SH-SY5Y (cell line): ENCODE measurements around the gene WDR47.

Source experiments
- GATA2 ChIP-seq: IDR thresholded peaks from 2 replicates; pipeline ENCODE4 v1.6.1; 2011; ENCODE audit warnings: mild to moderate bottlenecking, low read depth, low read length
- GATA3 ChIP-seq: IDR thresholded peaks from 2 replicates; pipeline ENCODE4 v1.6.1; 2011; ENCODE audit warnings: low read depth, mild to moderate bottlenecking, low read length, moderate library complexity

WDR47 gene

GRCh38 chr1:109069294-109069693 lies 27.4 kb upstream of the WDR47 start:
- TF ChIP-seq GATA2 (no peak), GATA3 (no peak)

DNA sequence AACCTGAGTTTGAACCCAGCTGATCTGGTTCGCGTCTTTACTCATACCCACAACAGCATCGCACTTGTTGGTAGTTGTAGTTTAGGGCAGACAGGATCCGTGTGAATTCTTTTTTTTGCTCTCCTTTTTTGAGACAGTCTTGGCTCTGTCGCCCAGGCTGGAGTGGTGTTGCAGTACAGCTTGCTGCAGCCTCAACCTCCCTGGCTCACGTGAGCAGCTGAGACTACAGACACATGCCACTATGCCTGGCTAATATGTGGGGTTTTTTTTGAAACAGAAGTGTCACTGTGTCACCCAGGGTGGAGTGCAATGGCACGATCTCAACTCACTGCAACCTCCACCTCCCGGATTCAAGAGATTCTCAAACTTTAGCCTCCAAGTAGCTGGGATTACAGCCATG lies 26.0 kb upstream of the WDR47 start:
- TF ChIP-seq GATA3, result no peak
- TF ChIP-seq GATA2, result no peak

DNA sequence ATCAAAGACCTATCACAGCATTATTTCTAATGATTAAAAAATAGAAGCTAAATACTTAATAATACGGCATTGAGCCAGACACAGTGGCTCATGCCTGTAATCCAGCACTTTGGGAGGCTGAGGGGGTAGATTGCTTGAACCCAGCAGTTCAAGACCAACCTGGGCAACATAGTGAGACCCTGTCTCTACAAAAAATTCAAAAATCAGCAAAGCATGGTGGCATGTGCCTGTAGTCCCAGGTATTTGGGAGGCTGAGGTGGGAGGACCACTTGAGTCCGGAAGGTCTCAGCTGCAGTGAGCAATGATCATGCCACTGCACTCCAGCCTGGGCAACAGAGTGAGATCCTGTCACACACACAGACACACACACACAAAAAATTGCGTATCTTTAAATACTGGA lies 23.2 kb upstream of the WDR47 start:
- TF ChIP-seq GATA2 (no peak), GATA3 (no peak)

- no peak for TF ChIP-seq GATA3
- TF ChIP-seq GATA2, result no peak
Observed at GRCh38 chr1:109061183-109061582, 19.3 kb upstream of the WDR47 start.

GRCh38 chr1:109060707-109061106 lies 18.8 kb upstream of the WDR47 start:
- TF ChIP-seq GATA2 (no peak), GATA3 (no peak)

- TF ChIP-seq GATA3 (no peak), GATA2 (no peak)
Observed at GRCh38 chr1:109059026-109059425, 17.1 kb upstream of the WDR47 start.

- TF ChIP-seq GATA2, result no peak
- no peak for TF ChIP-seq GATA3
Observed at GRCh38 chr1:109056064-109056463, 14.2 kb upstream of the WDR47 start.

- no peak for TF ChIP-seq GATA2
- no peak for TF ChIP-seq GATA3
Observed at GRCh38 chr1:109050228-109050995, 8.5 kb upstream of the WDR47 start.

GRCh38 chr1:109048335-109048734 lies 6.4 kb upstream of the WDR47 start:
- TF ChIP-seq GATA3 (no peak), GATA2 (no peak)

DNA sequence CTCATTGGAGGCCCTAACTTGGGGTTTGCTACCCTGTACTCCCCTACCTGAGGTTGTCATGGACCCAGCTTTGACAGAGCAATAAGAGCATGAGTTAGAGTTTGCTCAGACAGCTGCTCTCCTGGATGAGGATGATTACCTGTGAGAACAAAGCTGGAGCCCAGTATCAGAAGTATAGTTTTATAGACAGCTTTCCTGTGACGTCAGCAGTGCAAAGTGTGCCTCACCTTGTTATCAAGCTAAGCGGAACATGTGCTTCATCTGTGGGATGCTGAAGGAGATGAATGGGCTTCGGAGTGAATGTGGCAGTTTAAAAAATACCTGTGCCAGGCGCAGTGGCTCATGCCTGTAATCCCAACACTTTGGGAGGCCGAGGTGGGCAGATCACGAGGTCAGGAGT lies 5.4 kb upstream of the WDR47 start:
- no peak for TF ChIP-seq GATA2
- TF ChIP-seq GATA3, result no peak

- TF ChIP-seq GATA3, result no peak
- TF ChIP-seq GATA2, result no peak
Observed at GRCh38 chr1:109046671-109047070, 4.8 kb upstream of the WDR47 start.

GRCh38 chr1:109045595-109045994 lies 3.7 kb upstream of the WDR47 start:
- no peak for TF ChIP-seq GATA3
- TF ChIP-seq GATA2, result no peak

DNA sequence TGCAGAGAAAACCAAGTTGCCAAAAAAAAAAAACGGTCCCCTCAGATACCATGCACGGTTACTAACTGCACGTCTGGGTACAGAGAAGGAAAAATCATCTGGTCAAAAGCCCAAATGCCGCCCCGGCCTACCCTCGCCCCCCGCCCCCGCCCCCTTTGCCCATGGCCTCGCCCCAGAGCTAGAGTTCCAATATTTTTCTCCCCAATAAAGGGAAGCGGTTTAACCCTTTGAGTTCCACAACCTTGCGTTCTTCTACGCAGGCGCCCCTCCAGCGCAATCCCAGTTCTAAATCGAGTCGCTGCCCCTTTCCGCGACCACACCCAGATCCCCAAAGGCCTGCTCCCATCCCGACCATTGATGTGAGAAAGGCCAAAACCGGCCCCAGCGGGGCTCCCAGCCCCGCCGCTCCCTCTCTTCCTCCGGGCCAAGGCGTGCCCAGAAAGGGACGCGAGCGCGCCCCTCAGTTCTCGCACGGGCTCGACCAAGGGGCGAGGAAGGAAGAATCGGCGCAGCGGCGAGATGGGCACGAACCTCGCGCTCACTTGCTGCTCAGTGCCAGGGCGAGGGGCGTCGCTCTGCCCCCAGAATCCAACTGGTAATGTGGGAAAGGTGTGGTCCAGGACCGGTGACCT lies 797 bp downstream of the WDR47 start:
- no peak for TF ChIP-seq GATA2
- TF ChIP-seq GATA3, result no peak

- TF ChIP-seq GATA3, result no peak
- TF ChIP-seq GATA2, result no peak
Observed at GRCh38 chr1:109040627-109040988, 1.3 kb downstream of the WDR47 start.

DNA sequence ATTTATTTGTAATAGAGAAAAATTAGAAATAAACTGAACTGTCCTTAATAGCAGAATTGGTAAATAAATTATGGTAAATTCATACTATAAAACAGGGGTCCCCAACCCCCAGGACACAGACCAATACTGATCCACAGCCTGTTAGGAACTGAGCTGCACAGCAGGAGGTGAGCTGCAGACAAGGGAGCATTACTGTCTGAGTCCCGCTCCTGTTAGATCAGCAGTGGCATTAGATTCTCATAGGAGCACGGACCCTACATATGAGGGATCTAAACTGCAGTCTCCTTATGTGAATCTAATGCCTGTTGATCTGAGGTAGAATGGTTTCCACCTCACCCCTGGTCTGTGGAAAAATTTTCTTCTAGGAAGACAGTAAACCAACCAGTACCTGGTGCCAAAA lies 7.5 kb downstream of the WDR47 start:
- TF ChIP-seq GATA3 (no peak), GATA2 (no peak)

- TF ChIP-seq GATA2, result no peak
- no peak for TF ChIP-seq GATA3
Observed at GRCh38 chr1:109027841-109028240, 14.1 kb downstream of the WDR47 start.
